SJSA1 (cell line): ENCODE results near the gene HHIPL1. TPM values are rescaled to one million over a fixed set of nuclear protein-coding genes. Genes with fewer than 3 reads are reported as not detected.
"Not testable (repeated sequence)": the region's sequence is repeated elsewhere in the genome, so short reads cannot be mapped to it uniquely, and the experiment has no call there.

Source experiments
- DNase-seq, 2 experiments: peaks; one replicate each; pipeline ENCODE4 v3.0.0-alpha.2; 2015 to 2020; ENCODE audit warnings: low spot score in 2 of 2, low read depth in 1 of 2
- H3K27ac ChIP-seq: fragments of 250-450 bp; sonication (Bioruptor Pico); 2 replicates; pipeline ENCODE4 v1.5.1; 2020; ENCODE audit warnings: mild to moderate bottlenecking, moderate library complexity
- H3K27me3 ChIP-seq: fragments of 250-450 bp; sonication (Bioruptor Pico); replicated peaks from 2 replicates; pipeline ENCODE4 v1.5.1; 2020; ENCODE audit warnings: mild to moderate bottlenecking, moderate library complexity
- H3K36me3 ChIP-seq: fragments of 250-450 bp; sonication (Bioruptor Pico); 2 replicates; pipeline ENCODE4 v1.5.1; 2020; ENCODE audit warnings: mild to moderate bottlenecking
- H3K4me1 ChIP-seq: fragments of 250-450 bp; sonication (Bioruptor Pico); replicated peaks from 2 replicates; pipeline ENCODE4 v1.6.1; 2021; ENCODE audit warnings: mild to moderate bottlenecking
- H3K4me3 ChIP-seq: fragments of 250-450 bp; sonication (Bioruptor Pico); 2 replicates; pipeline ENCODE4 v1.5.1; 2020; ENCODE audit warnings: mild to moderate bottlenecking
- H3K9me3 ChIP-seq: fragments of 250-450 bp; sonication (Bioruptor Pico); replicated peaks from 2 replicates; pipeline ENCODE4 v1.5.1; 2020; ENCODE audit warnings: mild to moderate bottlenecking
- total RNA-seq: library from RNA; depleted of rRNA; stranded (reverse); fragments of >200 nt; shearing (Covaris generic); gene quantifications from 2 replicates; pipeline ENCODE4 v1.2.3, GENCODE V29; 2014

Gene HHIPL1
- total RNA-seq, 1 experiment from 2014 or later = 0.42 TPM

DNA sequence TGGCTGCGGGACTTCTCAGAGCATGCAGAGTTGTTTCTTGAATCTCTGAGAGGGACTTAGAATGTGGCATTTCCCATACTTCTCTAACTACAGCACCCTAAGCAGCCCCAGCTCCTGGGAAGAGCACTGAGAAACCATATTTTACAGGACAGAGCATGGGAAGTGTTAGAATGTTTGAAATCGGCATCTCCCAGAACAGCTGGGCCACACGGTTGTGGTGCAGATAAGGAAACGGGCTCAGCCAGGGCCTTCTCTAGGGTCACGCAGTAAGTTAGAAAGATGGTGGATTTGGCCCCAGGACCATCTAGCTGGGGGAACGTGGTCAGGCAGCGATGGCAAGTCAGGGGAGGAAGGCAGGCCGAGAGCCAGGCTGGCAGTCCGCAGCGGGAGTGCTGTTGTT is 10.5 kb upstream of the HHIPL1 start:
- no peak for DNase-seq
- no peaks in the 10 kb centered on the region for H3K4me1 ChIP-seq
- no peaks in the 10 kb centered on the region for H3K27me3 ChIP-seq
- no peak overlapping the region for H3K4me3 ChIP-seq
- H3K27ac ChIP-seq = no peak overlapping the region
- no peaks in the 10 kb centered on the region for H3K9me3 ChIP-seq
- no peaks in the 10 kb centered on the region for H3K36me3 ChIP-seq

DNA sequence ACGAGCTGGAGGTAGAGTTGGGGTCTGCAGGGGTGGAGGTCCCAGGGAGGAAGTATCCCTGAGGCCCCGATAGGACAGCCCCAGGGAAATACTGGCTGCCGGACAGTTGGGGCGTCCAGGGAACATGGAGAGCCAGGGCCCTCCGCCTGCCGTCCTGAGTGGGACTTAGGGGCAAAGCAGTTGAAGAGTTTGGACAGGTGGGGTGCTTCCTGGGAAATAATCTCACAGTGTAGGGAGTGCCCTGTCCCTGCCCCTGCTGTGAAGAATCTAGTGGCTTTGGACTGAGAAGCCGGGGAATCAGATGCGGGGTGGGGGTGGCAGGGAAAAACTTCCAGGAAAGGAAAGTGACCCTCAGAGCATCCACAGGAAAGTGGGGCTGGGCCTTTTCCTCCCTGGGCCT is 9.8 kb upstream of the HHIPL1 start:
- no peaks in the 10 kb centered on the region for H3K36me3 ChIP-seq
- no peak overlapping the region for H3K4me3 ChIP-seq
- H3K9me3 ChIP-seq = no peaks in the 10 kb centered on the region
- H3K27ac ChIP-seq = no peak overlapping the region
- DNase-seq = no peak
- no peaks in the 10 kb centered on the region for H3K4me1 ChIP-seq
- H3K27me3 ChIP-seq = no peaks in the 10 kb centered on the region

DNA sequence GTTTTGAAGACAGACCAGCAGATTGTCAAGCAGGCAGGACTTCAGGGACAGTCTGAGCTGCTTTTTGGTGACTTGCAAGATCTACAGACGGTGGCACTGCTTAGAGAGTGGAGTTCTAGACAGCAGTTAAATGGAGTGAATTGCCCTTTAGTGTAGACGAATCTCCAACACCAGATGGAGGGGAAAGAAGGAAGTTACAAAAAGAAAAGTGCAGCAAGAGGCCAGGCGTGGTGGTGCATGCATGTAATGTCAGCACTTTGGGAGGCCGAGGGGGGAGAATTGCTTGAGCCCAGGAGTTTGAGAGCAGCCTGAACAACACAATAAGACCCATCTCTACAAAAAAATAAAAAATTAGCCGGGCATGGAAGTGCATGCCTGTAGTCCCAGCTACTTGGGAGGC is 8.4 kb upstream of the HHIPL1 start:
- H3K9me3 ChIP-seq = no peaks in the 10 kb centered on the region
- no peaks in the 10 kb centered on the region for H3K27me3 ChIP-seq
- H3K4me3 ChIP-seq = no peak overlapping the region
- H3K4me1 ChIP-seq = no peaks in the 10 kb centered on the region
- no peaks in the 10 kb centered on the region for H3K36me3 ChIP-seq
- DNase-seq = no peak
- no peak overlapping the region for H3K27ac ChIP-seq

DNA sequence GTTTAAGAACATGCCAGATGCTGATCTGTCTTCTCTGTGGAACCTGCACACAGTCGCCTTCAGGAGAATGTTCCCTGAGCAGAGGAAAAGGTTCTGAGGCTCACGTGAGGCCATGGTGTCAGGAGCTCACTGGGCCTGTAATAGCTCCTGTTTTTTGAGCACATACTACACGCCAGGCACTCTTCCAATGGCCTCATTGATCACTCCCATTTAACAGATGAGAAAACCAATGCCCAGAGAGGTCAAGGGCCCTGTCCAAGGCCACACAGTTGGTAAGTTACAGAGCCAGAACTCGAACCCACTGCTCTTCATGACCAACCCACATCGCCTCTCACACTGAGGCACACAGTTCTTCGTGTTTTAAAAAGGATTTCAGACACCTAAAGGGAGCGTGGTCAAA is 7.3 kb upstream of the HHIPL1 start:
- no peaks in the 10 kb centered on the region for H3K4me1 ChIP-seq
- no peak overlapping the region for H3K4me3 ChIP-seq
- no peaks in the 10 kb centered on the region for H3K9me3 ChIP-seq
- H3K27me3 ChIP-seq = no peaks in the 10 kb centered on the region
- DNase-seq = no peak
- H3K36me3 ChIP-seq = no peaks in the 10 kb centered on the region
- no peak overlapping the region for H3K27ac ChIP-seq

DNA sequence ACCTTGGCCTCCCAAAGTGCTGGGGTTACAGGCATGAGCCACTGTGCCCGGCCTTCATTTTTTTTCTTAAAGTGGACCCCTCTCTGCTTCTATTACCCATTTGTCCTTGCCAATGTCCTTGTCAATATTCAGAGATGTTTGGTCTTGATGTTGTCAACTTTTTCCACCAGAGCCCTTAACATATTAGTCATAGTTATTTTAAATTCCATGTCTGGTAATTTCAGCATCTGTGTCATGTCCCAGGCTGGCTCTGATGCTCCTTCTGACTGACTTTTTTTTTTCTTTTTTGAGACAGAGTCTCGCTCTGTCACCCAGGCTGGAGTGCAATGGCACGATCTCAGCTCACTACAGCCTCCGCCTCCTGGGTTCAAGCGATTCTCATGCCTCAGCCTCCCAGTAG is 2.2 kb upstream of the HHIPL1 start:
- H3K36me3 ChIP-seq, H3K4me1 ChIP-seq, H3K27me3 ChIP-seq, DNase-seq, H3K4me3 ChIP-seq, H3K27ac ChIP-seq, H3K9me3 ChIP-seq: not testable (repeated sequence)

DNA sequence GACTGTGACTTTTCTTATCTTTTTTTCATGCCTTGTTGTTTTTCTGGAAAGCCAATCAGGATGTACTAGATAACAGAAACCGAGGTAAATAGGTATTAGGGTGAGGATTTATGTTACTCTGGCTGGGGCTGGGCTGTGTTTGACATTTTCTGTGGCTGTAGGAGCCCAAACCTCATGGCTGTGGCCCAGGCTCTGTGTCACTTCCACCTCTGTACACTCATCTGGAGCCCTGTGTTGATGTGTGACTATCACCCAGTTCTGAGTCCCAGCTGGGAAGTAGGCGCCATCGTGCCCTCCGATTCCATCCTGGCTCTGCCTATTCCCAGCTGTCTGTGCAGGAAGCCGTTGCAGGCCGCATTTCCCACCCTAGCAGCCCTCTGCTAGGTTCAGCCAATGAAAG is 1.6 kb upstream of the HHIPL1 start:
- H3K36me3 ChIP-seq = no peaks in the 10 kb centered on the region
- DNase-seq = no peak
- H3K27me3 ChIP-seq = peaks cover 6% of the 10 kb centered on the region; the same call in 1 of the 2 replicates
- H3K27ac ChIP-seq = no peak overlapping the region
- no peaks in the 10 kb centered on the region for H3K9me3 ChIP-seq
- H3K4me1 ChIP-seq = peaks cover 6% of the 10 kb centered on the region
- no peak overlapping the region for H3K4me3 ChIP-seq

DNA sequence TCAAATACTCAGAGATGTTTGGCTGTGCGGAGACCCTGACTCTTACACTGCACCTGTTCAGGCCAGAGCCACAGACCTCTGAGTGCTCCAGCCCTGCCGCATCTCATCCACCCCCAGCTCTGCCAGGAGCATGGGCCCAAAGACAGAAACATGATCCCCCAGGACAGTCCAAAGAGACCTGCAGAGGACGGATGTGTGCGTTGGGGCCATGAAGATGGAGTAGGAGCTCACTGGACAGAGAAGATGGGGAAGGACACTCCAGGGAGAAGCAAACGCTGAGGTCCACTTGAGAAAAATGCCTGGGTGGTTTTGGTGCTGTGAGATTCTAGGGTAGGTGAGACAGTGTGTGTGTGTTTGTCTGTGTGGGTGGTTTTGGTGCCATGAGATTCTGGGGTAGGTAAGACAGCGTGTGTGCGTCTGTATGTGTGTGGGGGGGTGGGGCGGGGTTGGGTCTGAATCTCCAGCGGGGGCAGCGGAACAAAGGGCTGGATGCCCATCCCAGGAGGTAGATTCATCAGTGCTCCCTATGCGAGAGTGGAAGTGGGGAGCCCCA is 818 bp upstream of the HHIPL1 start:
- Histone ChIP-seq H3K9me3 (no peaks in the 10 kb centered on the region), H3K36me3 (no peaks in the 10 kb centered on the region), H3K27me3 (peaks cover 6% of the 10 kb centered on the region; the same call in 1 of the 2 replicates), H3K27ac (no peak overlapping the region), H3K4me3 (no peak overlapping the region), H3K4me1 (peaks cover 6% of the 10 kb centered on the region)
- no peak for DNase-seq

DNA sequence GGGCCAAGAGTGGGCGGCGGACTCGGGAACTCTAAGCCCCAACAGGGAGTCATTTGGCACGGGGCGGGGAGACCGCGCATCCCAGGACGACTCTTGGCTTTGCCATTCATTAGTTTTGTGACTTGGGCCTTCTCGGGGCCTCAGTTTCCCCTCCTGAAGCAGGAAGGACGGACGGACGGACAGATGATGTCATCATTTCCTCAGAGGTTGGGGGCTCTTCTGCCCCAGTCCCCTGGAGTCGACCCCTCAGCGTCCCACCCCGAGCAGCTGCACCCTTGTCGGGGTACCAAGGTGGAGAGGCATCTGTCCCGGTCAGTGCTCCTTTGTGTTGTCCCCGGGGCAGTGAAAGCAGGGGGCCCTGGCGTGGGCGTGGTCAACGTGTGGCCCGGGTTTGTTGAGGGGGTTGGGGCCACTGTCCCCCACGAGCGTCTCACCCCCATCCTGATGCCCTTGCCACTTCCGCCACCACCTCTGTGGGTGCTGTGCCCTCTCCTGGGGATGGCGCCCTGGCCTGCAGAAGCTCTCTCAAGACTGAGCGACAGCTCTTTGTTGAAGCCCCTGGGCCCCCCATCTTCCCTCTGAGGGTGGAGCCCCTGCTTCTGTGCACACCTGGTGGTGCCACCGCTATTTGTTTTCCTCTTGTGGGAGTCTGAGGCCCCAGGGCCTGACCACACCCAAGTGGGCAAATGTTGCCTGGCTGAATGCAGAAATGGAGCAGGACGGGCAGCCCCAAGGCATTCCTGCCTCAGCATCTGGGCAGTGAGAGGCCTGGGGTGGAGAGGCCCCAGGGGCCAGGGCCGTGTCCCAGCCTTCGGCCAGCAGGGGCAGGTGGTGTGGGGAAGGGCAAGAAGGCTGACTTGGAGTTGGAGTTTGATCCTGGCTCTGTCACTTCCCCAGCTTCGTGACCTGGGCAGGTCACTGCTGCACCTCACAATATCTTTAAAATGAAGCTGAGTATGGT is 896 bp downstream of the HHIPL1 start:
- Histone ChIP-seq H3K27me3 (peaks cover 6% of the 10 kb centered on the region; the same call in 1 of the 2 replicates), H3K4me3 (peak overlapping the region; percentile 25), H3K36me3 (no peaks in the 10 kb centered on the region), H3K4me1 (peaks cover 6% of the 10 kb centered on the region), H3K27ac (no peak overlapping the region), H3K9me3 (no peaks in the 10 kb centered on the region)
- no peak for DNase-seq

DNA sequence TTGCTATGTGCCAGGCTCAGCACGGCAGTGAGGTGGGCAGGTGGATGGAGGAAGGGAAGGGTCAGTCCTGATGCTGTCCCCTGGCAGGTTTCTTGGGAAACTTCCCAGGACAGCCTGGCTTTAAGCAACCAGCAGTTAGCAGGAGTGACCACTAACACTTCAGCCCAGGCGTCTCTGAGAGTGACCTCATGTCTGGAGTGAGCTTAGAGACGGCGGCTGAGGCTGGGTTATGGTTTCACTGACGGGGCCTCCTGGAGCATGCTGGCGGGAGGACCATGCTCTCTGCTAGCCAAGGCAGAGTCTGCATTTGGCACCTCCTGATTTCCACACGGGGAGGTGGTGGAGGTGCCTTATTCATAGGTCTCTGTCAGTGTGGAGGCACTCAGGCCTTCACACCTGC is 2.5 kb downstream of the HHIPL1 start:
- Histone ChIP-seq H3K4me1 (peaks cover 6% of the 10 kb centered on the region), H3K9me3 (no peaks in the 10 kb centered on the region), H3K36me3 (no peaks in the 10 kb centered on the region), H3K4me3 (no peak overlapping the region), H3K27me3 (peaks cover 6% of the 10 kb centered on the region; the same call in 1 of the 2 replicates), H3K27ac (no peak overlapping the region)
- DNase-seq = no peak

DNA sequence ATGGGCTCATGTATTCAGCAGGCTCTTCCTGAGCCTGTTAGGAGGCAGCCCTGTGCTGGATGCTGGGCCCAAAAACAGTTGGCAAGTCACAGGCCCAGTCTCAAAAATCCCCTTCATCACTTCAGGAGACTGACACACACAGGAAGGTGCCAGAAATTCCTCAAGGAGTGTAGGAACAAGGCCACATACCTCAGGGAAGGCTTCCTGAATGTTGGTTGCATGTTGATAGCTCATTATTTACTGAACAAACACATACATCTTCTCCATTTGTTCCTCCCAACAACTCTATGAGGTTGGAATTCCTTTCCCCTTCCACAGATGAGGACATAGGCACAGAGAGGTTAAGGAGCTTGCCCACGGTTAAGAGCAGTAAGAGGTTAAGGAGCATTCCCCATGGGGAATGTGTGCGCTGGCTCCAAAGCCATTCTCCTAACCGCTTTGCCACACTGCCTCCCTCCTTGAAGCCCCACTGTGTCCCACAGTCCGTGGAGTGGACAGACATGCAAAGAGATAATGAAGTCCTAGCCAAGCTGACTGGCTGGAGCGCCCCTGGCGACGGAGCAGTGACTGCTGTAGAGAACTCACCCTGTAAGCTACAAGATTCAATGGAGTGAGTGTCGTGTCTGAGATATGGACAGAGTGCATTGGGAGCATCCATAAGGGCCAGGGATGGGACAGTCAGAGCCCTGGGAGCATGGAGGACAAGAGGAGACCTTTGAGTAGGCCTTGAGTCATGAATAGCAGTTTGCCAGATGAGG is 3.3 kb downstream of the HHIPL1 start:
- Histone ChIP-seq H3K36me3 (no peaks in the 10 kb centered on the region), H3K9me3 (no peaks in the 10 kb centered on the region), H3K27me3 (peaks cover 6% of the 10 kb centered on the region; the same call in 1 of the 2 replicates), H3K4me1 (peaks cover 6% of the 10 kb centered on the region), H3K27ac (no peak overlapping the region), H3K4me3 (no peak overlapping the region)
- no peak for DNase-seq

DNA sequence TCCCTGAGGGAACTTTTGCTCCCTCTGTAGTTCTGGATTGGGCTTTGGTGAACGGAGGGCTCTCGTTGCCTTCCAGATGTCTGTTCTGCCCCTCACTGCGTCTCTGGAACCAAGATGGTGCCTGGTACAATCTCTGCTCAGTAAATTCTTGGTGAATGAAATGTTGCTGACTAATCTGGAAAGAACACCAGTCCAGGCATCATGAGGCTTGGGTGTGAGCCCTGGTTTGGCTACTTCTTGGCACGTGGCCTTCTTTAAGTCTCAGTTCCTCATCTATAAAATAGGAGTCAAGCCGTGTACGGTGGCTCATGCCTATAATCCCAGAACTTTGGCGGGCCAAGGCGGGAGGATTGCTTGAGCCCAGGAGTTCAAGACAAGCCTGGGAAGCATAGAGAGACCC is 4.3 kb downstream of the HHIPL1 start:
- Histone ChIP-seq H3K4me3 (no peak overlapping the region), H3K9me3 (no peaks in the 10 kb centered on the region), H3K27me3 (peaks cover 6% of the 10 kb centered on the region; the same call in 1 of the 2 replicates), H3K27ac (no peak overlapping the region), H3K4me1 (peaks cover 6% of the 10 kb centered on the region), H3K36me3 (no peaks in the 10 kb centered on the region)
- no peak for DNase-seq

DNA sequence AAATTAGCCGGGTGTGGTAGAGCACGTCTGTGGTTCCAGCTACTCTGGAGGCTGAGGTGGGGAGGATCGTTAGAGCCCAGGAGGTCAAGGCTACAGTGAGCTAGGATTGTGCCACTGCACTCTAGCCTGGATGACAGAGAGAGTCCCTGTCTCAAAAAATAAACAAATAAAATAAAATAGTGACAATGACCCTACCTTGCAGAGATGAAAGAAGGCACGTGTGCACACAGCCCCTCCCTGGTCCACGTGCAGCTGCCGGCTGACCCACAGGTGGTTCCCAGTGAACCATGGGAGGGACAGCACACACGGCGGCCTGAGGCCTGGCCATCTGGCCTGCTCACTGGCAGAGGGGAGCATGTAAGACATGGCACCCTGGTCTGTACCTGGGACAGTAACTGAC is 4.7 kb downstream of the HHIPL1 start:
- no peak overlapping the region for H3K27ac ChIP-seq
- no peak for DNase-seq
- H3K36me3 ChIP-seq = no peaks in the 10 kb centered on the region
- H3K4me3 ChIP-seq = no peak overlapping the region
- peaks cover 6% of the 10 kb centered on the region for H3K4me1 ChIP-seq
- H3K9me3 ChIP-seq = no peaks in the 10 kb centered on the region
- H3K27me3 ChIP-seq = peaks cover 6% of the 10 kb centered on the region; the same call in 1 of the 2 replicates

DNA sequence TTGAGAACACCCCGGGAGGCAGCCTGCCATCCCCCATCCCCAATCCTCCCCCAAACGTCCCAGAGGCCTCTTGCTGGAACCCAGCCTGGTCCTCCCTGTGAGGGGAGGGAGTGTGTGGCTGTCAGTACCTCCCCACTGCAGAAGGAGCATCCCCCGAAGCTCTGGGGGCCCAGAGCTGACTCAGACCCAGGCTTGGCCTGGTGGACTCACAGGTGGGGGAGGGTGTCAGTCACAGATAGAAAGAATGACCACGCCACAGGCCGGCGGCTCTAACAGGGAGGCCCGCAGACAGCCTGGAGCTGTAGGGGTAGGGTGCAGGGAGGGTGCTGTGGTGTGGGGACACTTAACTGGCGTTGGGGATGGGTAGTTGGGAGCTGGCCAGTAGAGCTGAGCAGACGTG is 5.3 kb downstream of the HHIPL1 start:
- no peak overlapping the region for H3K4me3 ChIP-seq
- H3K27ac ChIP-seq = no peak overlapping the region
- peaks cover 3% of the 10 kb centered on the region for H3K4me1 ChIP-seq
- peaks cover 3% of the 10 kb centered on the region; the same call in 1 of the 2 replicates for H3K27me3 ChIP-seq
- no peaks in the 10 kb centered on the region for H3K9me3 ChIP-seq
- no peak for DNase-seq
- H3K36me3 ChIP-seq = no peaks in the 10 kb centered on the region
